ELF-1 (cell line): ENCODE results near the gene NUDT21.
"Not testable (repeated sequence)": the region's sequence is repeated elsewhere in the genome, so short reads cannot be mapped to it uniquely, and the experiment has no call there.

Source experiments
- DNase-seq: peaks from one replicate; pipeline ENCODE4 v3.0.0-alpha.2; 2016; ENCODE audit warnings: low read depth, low spot score

Gene NUDT21

DNA sequence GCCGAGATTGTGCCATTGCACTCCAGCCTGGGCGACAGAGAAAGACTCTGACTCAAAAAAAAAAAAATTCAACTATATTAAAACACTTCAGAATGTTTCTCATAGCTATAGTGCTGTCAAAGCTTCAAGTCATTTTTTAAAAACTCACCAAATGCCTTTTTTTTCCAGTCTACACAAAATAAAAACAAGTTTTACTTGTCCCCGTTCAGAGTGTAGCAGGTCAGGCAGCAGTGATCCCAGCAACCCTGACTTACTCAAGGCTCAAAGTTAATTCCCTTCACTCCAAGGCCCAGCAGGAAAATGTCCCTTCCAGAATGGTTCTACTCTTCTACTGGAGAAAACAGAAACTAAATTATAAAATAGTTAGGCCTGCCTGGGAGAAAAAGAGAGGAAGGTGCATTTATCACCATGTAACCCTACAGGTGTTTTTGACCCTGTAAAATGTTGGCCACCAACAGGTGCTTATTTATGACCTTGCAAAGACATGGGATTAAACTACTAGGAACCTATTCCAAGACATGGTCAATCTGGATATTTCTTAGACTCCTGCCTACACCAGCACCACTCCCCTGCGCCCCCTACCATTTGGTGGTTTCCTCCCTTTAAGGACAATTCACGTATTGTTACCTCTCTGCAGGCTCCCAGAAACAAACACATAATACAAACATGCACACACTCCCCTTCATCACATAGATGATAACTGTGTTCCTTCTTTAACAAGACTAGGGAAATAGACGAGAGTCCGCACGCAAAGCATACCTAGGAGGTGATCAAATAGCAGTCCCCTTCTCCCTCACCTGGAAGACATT, 31.2 kb downstream of the NUDT21 start:
- no peak for DNase-seq

DNA sequence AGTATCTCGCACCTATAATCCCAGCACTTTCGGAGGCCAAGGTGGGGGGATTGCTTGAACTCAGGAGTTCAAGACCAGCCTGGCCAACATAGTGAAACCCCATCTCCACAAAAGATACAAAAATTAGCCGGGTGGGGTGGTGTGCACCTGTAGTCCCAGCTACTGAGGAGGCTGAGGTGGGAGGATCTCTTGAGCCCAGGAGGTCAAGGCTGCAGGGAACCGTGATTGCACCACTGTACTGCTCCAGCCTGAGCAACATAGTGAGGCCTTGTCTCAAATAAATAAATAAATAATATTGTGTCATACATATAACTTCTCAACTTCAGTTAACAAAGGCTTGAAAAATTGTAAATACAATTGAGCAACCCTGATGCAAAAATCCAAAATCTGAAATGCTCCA, 34.0 kb downstream of the NUDT21 start:
- no peak for DNase-seq

DNA sequence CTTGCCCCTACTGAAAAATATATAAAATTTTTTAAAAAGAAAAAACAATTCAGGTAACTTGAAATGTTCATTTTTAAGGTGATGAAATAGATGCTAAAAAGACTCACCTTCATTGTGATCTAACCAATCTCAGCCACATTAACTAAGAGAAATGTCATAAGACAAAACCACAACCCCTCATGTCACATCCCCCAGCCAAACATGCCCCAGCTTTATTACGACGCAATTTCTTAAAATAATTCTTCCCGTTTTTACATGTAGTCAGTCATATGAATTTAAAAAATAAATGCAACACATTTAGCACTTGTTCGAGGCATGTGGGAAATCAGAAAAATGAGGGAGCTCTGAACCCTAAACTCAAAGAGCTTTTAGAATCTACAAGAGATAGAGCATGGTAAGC, 35.3 kb downstream of the NUDT21 start:
- DNase-seq: no peak

DNA sequence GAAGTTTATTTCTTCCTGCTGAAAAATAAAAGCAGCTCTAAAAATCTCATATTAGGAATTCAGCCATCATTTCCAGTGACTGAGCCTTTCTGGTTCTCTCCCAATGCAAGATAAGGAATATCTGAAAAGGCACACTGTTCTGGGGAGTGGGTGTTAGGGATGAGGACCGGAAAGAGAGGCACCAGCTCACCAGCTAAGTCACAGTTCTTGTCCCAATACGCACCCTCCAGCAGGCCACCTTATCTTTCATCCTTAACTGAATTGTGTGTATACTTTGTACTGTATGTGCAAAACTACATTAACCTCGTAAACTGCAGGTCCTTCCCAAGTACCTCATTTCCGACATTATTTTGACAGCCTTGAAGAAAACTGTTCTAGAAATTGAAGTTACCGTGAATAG, 36.8 kb downstream of the NUDT21 start:
- no peak for DNase-seq

DNA sequence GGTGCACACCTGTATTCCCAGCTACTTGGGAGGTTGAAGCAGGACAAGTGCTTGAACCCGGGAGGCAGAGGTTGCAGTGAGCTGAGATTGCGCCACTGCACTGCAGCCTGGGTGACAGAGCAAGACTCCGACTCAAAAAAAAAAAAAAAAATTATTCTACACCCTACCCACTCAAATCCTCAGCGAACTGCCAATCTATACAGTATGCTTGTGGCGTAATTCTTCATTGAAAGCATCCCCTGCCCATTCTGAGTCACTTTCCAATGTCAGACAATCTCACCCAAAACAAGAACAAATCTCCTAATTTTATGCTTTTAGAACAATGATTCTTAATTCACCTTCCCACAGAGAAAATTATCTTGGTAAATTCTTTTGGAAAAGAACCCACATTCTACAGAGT, 37.8 kb downstream of the NUDT21 start:
- DNase-seq: no peak

DNA sequence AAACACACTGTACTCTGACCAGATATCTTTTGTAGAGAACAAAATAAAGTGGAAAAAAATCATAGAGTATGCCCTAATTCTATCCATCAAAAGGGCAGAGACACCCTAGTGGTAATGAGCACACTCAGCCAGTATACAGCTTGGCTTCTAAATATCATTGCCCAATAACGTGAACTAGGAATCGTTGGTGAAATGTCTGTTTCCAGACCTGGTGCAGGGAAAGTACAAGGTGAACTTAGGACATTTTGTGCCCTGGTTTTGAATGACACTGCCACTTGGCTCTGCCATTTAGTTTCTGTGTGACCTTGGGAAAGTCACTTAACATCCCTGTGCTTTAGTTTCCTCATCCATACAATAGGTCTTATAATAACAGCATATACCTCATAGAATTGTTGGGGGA, 39.5 kb downstream of the NUDT21 start:
- DNase-seq: no peak

DNA sequence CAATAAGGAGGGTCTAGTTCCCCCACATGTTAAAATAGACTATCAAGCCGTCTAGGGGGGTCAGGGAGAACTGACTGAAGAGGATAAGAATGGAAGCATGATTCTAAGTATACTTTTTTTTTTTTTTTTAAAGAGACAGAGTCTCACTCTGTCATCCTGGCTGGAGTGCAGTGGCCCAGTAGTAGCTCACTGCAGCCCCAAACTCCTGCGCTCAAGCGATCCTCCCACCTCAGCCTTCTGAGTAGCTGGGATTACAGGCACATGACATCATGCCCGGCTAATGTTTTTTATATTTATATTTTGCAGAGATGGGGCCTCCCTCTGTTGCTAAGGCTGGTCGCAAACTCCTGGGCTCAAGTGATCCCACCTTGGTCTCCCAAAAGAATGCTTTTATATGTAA, 40.0 kb downstream of the NUDT21 start:
- no peak for DNase-seq

DNA sequence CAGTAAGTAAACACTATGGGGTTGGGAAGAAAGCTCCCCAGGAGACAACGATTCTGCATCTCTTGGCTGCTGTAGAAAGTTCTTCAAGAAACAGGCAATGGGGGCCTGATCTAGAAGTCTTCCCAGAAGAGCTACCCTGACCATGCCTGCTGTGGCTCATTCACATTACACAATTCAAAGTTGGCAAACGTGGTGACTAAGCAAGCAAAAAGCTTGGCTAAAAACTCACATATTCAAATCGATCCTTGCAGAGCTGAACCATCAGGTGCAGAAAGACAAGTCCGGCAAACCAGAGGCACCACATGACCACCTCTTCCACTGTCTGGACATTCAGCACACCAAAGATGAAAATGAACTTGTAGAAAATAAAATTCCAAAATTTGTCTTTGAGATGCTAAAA, 41.9 kb downstream of the NUDT21 start:
- no peak for DNase-seq

DNA sequence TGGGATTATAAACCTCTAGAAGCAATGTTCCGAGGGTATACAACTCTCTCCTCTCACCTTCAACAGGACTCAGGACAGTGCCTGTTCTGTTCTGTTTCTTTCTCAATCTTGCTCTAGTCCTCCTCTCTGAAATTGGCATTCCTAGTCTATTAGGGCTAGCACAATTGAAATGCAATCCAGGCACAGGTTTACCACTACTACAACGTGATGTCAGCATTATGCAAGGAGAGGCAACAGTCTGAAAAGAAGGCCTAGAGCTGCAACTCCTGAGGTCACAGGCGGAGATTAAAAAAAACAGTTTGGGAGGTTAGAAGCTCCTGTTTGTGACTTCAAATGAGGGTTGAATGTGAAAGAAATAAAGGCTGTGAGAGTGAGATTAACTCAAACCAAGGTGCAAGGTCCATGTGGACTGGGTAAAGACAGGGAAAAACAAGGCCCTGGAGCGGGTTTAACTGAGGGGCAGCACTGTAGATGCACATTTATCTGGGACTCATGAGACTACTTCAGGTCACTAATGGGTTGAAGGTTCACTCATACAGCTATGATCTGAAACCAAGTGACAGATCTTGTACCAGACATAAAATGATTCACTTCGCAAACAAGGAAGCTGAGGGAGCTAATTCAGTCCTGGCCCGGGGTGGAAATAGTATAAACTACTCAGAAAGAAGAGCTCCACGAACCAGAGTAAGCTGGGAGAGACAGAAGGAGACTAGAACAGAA, 42.6 kb downstream of the NUDT21 start:
- no peak for DNase-seq

DNA sequence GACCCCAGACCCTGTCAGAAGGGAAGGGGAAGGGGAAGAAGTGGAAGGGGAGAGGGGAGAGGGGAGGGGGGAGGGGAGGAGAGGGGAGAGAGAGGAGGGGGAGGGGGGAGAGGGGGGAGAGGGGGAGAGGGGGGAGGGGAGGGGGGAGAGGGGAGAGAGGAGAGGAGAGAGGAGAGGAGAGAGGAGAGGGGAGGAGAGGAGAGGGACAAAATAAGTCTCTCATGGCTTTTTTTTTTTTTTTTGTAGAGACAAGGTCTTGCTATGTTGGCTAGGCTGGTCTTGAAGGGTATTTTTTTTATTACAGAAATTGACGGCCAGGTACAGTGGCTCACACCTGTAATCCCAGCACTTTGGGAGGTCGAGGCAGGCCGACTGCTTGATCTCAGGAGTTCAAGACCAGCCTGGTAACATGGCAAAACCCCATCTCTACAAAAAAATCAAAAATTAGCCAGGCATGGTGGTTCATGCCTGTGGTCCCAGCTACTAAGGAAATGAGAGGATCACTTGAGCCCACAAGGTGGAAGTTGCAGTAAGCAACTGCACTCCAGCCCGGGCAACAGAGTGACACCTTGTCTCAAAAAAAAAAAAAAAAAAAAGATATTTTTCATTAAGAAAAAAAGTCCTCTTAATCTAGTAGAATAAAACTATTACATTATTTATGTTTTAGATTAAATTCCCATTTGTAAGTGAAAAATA, 45.0 kb downstream of the NUDT21 start:
- no peak for DNase-seq

DNA sequence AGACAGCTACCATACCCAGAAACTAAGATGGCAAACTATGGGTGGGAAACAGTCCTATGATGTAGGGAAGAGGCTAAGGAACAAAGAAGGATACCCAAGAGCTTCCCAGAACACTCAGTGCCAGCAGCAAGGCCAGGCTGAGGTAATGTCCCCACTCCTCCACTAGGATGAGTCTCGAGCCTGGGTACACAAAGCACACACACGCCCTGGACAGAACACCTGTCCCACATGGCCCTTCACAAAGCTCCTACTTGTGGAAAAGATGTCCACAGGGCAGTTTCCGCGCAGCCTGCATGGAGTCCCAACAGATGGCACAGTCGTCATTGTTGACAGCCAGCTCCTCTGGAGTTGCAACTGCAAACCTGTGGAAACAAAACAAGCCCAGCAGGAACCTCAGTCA, 49.6 kb downstream of the NUDT21 start:
- peak; percentile 42 for DNase-seq

DNA sequence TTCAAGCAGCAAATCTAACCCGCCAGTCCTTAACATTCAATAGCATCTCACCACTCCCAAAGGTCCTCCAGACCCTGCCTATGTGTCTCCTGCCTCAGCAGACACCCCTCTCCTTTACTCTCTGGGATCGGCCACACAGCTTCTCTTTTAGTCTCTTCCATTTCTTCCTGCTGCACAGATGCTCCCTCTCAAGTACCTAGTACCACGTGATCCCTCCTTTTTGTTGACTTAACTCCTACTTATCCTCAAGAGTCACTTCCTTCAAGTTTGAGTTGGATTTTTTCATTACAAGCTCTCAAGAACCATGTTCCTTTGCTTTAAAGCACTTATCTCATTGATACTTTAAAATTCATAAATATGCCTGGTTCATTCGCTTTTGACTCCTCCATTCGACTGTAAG, 50.7 kb downstream of the NUDT21 start:
- no peak for DNase-seq

DNA sequence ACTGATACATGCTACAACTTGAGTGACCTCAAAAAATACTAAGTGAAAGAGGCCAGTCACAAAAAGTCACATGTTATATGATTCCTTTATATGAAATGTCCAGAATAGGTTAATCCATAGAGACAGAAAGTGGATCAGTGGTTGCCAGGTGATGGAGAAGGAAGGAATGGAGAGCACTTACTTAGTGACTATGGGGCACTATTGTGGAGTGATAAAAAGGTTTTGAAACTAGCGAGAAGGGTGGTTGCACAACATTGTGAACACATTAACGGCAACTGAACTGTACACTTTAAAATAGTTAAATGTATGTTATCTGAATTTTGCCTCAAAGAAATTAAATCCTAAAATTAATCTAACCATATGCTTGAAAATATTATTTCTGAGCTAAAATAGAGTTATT, 51.6 kb downstream of the NUDT21 start:
- DNase-seq: no peak

DNA sequence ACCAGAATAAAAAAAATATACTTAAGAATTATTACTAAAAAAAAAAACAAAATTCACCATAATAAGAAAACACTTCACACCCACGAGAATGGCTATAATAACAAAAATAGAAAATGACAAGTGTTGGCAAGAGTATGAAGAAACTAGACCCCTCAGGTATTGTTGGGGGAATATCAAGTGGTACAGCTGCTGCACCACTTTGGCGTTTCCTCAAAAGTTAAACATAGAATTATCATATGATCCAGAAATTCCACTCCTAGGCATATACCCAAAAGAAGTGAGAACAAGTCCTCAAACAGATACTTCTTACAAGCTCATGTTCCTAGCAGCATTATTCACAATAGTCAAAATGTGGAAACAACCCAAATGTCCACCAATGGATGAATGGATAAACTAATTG, 52.1 kb downstream of the NUDT21 start:
- no peak for DNase-seq

DNA sequence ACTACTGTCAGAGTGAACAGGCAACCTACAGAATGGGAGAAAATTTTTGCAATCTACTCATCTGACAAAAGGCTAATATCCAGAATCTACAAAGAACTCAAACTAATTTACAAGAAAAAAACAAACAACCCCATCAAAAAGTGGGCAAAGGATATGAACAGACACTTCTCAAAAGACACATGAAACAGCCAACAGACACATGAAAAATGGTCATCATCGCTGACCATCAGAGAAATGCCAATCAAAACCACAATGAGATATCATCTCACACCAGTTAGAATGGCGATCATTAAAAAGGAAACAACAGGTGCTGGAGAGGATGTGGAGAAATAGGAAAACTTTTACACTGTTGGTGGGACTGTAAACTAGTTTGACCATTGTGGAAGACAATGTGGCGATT, 54.4 kb downstream of the NUDT21 start:
- not testable (repeated sequence) for DNase-seq

DNA sequence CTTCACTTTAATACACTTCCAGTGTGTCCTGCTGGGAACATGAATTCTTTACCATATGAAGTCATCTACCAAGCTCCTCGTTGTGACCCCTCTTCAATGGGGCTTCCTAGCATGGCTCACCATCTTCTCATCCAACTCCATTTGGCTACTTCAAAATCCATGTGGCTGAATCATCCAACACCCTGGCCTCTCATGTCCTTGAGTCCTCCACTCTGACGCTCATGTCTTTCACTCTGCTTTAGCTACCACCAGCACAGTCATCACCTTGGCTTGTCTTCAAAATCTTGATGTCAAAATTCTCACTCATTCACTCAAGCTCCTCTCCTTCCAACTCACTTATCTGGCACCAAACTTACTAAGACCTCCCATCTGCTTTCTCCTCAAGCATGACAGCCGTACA, 61.6 kb downstream of the NUDT21 start:
- no peak for DNase-seq

DNA sequence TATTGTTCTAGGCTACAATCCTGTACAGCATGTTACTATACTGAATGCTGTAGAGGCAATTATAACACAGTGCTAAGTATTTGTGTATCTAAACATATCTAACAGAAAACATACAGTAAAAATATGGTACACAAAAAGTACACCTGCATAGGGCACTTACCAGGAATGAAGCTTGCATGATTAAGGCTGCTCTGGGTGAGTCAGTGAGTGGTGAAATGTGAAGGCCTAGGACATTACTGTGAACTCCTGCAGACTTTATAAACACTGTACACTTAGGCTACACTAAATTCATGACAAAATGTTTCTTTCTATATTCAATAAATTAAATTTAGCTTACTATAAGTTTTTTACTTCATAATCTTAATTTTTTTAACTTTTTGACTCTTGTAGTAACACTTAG, 62.9 kb downstream of the NUDT21 start:
- DNase-seq: no peak

DNA sequence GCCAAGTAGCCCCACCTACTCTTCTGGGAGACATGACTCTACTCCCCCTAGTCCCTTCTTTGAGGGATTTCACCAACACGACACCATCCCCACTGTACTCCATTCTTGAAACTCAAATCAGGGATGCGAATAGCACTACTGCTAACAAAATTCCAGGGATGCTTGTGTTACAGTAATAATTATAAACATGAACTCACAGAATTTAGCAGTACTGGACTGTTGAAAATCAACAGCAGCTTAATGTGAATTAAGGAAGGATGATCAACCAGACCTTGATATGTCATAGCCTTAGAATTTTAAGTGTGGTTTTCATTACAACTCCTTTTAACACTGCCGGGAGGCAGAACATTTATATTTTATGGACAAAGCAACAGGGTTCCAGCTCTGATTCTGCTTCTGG, 63.7 kb downstream of the NUDT21 start:
- DNase-seq: no peak

DNA sequence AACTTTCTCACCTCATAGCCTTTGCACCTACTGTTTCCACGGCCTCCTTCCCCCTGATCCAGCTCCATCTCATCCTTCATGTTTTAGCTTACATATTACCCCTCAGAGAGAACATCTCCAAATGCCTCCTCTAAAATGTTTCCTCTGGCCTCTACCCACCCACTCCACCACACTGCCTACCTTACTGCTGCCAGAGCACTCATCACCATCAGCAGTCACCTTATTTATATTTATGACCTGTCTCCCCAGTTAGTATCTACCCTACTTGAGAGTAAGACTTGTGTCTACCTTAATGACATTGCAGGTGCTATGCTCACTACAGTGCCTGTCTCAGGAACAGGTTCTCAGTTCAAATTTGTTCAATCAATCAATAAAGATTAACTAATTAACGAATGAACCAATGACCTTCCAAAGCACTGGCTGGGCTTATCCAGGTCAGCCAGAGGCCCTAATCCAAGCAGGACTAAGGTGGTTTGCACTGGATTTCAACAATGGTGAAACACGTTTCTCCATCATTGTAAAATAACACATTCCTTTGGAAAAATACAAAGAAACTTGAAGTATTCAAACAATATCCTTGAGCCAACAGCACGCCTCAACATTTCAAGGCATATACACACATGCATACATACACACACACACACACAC, 66.9 kb downstream of the NUDT21 start:
- no peak for DNase-seq

DNA sequence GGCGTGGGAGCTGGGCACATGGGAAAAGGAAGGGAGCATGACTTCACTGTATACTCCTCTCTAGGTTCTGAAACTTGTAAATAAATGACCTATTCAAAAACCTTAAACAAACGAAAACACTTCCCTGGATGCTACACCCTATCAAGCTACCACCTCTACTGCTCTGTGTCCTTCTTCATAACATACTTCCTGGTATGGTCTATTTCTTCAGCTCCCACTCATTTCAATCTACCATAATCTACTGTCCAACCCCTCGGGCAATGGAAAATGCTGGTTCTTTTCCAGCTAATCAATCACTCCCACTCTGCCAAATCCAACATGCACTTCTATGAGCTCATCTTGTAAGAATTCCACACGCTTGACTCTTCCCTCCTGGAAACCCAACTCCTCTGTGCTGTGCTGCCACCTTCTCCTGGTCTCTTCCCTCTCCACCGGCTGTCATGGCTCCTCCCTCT, 68.2 kb downstream of the NUDT21 start:
- peak; percentile 62 for DNase-seq

DNA sequence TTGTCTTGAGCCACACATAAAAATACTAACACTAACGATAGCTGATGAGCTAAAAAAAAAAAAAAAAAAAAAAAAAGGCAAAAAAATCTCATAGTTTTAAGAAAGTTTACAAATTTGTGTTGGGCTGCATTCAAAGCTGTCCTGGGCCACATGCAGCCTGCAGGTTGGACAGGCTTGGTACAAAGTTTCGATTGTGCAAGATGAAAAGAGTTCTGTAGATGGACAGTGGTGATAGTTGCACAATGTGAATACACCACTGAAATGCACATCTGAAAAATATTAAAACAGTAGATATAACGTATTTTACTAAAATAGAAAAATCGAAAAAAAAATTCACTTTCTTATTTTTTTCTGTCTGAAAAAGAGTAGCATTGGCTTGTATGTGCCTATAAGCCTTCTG, 68.7 kb downstream of the NUDT21 start:
- no peak for DNase-seq
